ENCODE results near the gene C1RL.

- TF ChIP-seq MAFK (IDR thresholded peaks at IDR 0.05; ENCODE audit: low read depth, low read length) (no peak), SMC3 (IDR thresholded peaks at IDR 0.05; ENCODE audit: low read depth, low read length) (no peak), RFX5 (IDR thresholded peaks at IDR 0.05; ENCODE audit: low read depth, low read length) (no peak), POLR2A (IDR thresholded peaks at IDR 0.05; ENCODE audit: low read depth, low read length) (no peak), BHLHE40 (IDR thresholded peaks at IDR 0.05; ENCODE audit: low read depth, low read length) (no peak), MAZ (IDR thresholded peaks at IDR 0.05; ENCODE audit: borderline replicate concordance, low read depth, low read length) (no peak), CEBPB (IDR thresholded peaks at IDR 0.05; ENCODE audit: low read depth, low read length) (no peak), MXI1 (IDR thresholded peaks at IDR 0.05; ENCODE audit: borderline replicate concordance, low read depth, low read length) (no peak), RAD21 (IDR thresholded peaks at IDR 0.05; ENCODE audit: low read length) (no peak)
- TF ChIP-seq, protein P1, sequence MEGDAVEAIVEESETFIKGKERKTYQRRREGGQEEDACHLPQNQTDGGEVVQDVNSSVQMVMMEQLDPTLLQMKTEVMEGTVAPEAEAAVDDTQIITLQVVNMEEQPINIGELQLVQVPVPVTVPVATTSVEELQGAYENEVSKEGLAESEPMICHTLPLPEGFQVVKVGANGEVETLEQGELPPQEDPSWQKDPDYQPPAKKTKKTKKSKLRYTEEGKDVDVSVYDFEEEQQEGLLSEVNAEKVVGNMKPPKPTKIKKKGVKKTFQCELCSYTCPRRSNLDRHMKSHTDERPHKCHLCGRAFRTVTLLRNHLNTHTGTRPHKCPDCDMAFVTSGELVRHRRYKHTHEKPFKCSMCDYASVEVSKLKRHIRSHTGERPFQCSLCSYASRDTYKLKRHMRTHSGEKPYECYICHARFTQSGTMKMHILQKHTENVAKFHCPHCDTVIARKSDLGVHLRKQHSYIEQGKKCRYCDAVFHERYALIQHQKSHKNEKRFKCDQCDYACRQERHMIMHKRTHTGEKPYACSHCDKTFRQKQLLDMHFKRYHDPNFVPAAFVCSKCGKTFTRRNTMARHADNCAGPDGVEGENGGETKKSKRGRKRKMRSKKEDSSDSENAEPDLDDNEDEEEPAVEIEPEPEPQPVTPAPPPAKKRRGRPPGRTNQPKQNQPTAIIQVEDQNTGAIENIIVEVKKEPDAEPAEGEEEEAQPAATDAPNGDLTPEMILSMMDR (conservative IDR thresholded peaks at IDR 0.05; ENCODE audit: low read depth, low read length): no peak
- TF ChIP-seq, protein P2, sequence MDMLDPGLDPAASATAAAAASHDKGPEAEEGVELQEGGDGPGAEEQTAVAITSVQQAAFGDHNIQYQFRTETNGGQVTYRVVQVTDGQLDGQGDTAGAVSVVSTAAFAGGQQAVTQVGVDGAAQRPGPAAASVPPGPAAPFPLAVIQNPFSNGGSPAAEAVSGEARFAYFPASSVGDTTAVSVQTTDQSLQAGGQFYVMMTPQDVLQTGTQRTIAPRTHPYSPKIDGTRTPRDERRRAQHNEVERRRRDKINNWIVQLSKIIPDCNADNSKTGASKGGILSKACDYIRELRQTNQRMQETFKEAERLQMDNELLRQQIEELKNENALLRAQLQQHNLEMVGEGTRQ (IDR thresholded peaks at IDR 0.05; ENCODE audit: low read depth, low read length): no peak
Measured at GRCh38 chr12:7128681-7129286, 19.8 kb upstream of the C1RL start, which contains the start of gene RBP5.

All from IMR-90 (cell line).